Activated CD8-positive, alpha-beta memory T cell treated with anti-CD3 and anti-CD28 coated beads for 24 hours (primary cell): ENCODE data around the gene ACSS1.

ENCODE experiments used
- DNase-seq: peaks from one replicate; pipeline ENCODE4 v3.0.0-alpha.2; 2020

Gene ACSS1

DNA sequence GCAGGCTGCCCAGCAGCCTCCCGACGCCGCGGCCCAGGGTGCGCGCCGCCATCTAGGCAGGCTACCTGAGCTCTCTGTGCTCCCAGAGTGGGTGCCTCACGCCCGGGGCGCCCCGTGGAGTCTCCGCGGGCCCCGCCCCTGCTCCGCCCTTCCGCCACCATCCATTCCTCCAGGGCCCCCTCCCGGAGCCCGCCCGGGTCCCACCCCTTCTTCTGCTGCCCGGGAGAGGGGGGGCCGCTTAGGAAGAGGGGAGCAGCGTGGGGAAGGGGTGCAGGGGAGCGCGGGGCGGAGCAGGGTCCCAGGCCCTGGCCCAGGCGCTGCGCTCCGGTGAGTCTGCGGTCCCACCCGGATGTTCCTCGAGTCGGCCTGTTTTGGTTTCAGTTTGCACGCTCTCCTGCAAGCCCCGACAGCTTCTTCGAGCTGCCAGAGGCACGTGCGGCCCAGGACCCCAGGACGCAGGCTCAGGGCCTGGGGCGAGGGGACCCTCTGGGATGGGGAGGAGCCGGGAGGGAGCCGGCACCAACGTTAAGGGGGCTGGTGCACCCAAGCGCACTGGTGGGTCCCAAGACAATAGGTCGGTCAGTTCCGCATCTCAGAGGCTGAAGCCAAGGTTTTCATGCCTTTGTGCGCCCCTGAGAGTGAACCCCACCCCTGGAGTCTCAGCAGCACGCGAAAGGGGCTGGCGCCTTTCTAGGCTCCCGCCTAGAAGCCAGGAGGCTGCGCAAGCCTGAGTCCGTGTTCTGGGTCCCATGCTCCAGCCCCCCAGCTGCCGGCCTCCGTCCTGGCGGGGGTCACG lies at the start of gene ACSS1:
ACSS1 (minus strand) TSS at position 89 of the 796 bp plus-strand sequence; CDS start at position 52, 37 bp downstream.
- DNase-seq: peak; percentile 89

DNA sequence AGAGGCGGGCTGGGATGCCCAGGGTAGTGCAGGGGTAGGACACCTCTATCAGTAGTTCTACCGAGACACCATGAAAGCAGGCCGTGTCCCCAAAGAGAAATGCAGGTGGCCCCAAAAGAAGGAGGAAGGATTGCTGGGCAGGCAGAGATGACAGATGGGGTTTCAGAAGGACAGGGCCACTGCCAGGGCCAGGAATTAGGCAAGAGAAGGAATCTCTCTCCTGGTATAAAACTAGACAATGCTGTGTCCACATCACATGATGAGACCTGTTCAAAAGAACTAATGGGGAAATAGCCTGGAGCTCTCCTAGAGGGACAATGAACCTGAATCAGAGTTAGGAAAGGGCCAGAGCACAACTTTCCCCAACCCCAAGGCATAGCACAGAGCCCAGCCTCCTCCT lies 45.6 kb upstream of the ACSS1 start:
- no peak for DNase-seq

DNA sequence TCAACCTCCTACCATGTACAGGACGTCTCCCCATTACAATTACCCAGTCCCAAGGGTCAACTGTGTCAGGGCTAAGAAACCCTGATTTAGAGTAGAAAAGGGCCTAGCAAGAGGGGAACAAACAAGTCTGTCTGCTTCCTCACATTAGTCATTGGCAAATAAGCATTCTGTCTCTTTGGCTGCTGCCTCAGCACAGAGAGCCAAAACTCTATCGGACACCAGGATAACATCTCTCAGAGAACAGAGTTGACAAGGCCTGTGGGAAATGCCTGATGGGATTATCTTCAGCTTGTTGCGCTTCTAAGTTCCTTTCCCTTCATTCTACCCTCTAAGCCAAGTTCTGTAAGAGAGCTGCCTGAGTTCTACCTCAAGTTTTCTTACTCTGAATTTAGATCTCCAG lies 43.0 kb upstream of the ACSS1 start:
- no peak for DNase-seq

DNA sequence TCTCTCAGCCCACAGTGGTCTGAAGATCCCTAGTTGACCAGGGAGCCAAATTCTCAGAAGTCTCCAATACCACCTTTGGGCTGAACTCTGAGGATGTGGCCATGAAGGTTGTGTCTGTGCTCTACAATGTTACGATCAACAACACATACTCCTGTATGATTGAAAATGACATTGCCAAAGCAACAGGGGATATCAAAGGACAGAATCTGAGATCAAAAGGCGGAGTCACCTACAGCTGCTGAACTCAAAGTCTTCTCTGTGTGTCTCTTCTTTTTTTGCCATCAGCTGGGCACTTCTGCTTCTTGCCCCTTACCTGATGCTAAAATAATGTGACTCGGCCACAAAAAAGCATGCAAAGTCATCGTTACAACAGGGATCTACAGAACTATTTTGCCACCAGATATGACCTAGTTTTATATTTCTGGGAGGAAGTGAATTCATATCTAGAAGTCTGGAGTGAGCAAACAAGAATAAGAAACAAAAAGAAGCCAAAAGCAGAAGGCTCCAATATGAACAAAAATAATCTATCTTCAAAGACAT lies 41.7 kb upstream of the ACSS1 start:
- DNase-seq: no peak

DNA sequence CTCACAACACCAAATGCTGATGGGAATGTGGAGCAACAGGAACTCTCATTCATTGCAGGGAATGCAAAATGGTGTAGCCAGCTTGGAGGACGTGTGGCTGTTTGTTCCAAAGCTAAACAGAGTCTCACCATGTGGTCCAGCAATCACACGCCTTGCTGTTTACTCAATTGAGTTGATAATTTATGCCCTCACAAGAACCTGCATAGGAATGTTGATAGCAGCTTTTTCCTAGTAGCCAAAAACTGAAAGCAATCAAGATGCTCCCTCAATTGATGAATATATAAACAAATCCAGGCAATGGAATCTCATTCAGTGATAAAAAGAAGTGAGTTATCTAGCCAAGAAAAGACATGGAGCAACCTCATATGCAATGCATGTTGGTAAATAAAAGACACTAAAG lies 39.6 kb upstream of the ACSS1 start:
- no peak for DNase-seq

GRCh38 chr20:25090492-25091429 lies 32.8 kb upstream of the ACSS1 start:
- peak; percentile 79 for DNase-seq

- DNase-seq: peak; percentile 50
These were observed 31.7 kb upstream of the ACSS1 start for GRCh38 chr20:25089662-25090061.

GRCh38 chr20:25089096-25089495 lies 31.2 kb upstream of the ACSS1 start:
- DNase-seq: peak; percentile 35

- no peak for DNase-seq
These were observed 30.3 kb upstream of the ACSS1 start for GRCh38 chr20:25088267-25088666.

- peak; percentile 33 for DNase-seq
These were observed 29.4 kb upstream of the ACSS1 start for GRCh38 chr20:25087186-25087929.

DNA sequence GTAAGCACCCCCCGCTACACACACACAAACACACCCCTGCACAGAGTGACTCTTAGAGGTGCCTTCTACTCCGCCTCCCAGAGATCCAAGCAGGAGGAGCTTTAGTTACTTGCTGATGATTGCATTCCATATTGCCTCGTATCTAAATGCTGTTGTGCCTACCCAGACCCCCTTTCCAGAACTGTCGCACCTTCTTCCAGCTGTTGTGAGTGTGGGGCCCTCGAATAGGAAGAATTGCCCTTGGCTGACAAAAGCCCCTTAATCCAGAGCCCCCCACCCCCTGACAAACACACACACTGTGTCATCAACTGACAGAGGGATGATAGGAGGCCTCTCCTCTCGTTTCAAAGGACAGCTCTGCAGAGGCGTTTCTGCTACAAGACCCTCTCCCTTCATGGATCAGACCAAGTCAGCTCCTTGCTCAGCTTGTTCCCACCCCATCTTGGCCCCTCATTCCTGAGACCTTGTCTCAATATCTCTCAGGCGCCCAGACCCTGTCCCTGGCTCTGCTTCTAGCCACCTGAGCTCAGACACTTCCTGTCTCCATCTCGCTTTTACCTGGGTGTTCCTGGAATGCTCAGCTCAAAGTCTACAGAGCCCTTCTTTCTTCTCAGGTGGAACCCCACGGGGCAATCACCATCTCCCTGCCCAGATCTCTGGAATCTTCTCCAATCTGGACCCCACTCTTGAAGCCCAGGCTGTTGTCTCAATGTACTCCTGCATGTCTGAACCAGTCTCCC lies 28.0 kb upstream of the ACSS1 start:
- peak; percentile 40 for DNase-seq

GRCh38 chr20:25084626-25085187 lies 26.8 kb upstream of the ACSS1 start:
- DNase-seq: no peak

DNA sequence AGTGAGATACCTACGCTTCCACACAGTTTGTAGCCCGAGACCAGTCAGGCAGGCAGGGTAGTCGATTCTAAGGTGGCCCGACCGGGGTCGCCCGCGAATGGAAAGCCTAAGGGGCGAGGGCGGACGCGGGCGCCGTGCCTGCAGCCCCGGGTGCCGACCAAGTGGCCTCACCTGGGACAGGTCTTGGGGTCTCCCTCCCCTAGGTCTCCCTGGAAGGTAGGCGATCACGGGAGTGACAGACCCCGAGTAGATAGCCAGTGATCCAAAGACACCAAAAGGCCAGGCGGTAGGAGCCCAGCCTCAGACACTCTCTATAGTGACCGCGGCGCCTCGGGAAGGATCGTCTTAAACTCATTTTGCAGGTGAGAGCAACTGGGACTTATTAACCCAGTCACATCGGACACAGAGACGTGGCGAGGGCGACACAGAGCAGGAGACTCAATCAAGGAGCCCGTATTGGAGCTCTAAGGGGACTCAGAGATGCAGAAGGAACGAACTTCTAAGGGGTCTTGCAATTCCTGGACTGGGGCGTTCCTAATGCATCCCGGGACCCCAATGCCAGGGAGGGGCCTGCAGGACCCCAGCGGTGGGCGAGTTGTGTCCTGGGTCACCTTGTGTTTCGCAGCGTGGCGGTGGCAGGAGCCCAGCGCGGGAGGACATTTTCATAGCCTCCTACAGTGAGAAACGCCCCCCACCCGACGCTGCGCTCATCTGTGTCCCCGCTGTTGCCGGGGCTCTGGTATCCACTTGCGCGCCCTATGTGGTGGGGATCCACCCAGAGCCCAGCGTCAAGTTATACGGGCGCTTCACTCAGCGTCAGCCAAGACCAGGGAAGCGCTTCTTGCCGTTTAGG lies 26.1 kb upstream of the ACSS1 start:
- peak; percentile 61 for DNase-seq

DNA sequence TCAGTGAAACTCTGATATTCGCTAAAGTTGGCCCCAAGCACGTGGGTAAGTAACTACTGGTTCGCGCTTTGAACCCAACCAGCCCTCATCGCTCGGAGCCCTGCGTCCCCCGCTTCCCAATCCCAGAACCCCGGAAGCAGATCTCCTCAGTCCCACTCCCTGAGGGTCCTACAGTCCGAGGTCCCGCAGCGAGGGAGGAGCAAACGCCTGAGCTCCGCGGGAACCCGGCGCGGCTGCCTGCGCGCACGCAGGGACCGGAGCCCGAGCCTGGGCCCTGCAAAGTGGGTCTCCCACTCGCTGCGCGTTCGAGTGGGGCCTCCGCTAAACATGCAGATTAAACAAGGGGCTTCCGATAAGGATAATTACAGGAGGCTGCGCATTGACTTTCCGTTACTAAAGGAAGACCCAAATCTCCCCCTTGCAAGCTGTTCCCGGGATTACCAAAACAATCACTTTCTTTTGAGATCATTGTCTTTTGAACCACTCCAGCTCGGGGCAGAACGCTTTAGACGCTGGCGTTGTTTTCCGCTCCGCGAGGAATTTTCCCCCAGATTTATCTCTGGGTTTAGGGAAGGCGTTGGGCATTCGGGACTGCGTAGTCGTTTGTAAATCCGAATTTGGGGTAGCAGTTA lies 25.3 kb upstream of the ACSS1 start:
- DNase-seq: peak; percentile 58

DNA sequence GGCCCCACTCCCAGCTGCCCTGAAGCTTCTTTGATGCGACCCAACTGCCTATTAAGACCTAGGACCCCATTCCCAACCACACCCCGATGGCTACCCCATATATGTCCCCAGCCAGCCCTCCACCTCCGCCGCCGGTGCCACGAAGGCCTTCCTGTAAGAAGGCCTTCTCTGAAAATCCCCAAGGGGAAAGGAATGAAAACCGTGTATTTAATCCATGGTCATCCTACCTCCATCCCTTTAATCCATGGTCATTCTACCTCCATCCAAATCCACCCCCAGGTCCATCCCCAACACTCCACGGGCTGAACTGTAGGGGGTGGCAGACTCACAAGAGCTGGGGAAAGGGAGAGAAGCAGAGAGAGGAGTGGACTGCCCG lies 24.5 kb upstream of the ACSS1 start:
- DNase-seq: peak; percentile 53

DNA sequence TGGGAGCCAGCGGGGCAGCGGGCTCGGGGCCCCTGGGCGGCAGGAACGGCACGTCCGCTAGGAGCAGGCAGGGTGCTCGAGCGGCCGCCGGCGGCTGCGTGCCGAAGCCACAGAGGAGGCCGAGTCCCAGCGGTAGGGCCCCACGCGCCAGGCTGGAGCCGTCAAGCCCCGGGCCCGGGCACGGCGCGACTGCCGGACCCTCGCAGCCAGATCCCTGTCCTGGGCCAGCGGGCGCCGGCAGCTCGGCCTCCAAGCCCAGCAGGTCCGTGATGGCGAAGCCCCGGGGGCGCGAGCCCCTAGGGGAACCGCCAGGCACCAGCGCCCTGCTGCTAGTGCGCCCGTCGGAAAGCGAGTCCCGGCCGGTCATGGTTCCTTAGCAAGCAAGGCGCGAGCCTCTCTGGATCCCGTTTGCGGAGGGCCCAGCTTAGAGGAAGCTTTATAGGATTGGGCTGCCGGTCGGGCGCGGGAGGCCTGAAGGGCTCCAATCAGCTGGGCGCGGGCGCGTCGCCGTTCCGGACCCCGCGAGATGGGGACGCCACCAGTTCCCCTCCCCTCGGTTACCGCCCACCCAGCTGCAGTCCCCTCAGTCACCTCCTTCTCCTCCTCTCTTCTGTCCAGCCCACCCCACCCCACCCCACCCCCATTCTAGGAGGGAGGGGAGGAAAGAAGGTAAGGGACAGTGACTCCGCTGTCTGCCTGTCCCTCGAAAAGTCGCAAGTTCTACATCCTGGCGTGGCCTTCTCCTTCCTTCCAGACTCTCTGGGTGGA lies 24.0 kb upstream of the ACSS1 start, which contains the start of gene VSX1:
VSX1 (minus strand) TSS at position 412 of the 768 bp plus-strand sequence; CDS start at position 367, 45 bp downstream.
- peak; percentile 55 for DNase-seq

DNA sequence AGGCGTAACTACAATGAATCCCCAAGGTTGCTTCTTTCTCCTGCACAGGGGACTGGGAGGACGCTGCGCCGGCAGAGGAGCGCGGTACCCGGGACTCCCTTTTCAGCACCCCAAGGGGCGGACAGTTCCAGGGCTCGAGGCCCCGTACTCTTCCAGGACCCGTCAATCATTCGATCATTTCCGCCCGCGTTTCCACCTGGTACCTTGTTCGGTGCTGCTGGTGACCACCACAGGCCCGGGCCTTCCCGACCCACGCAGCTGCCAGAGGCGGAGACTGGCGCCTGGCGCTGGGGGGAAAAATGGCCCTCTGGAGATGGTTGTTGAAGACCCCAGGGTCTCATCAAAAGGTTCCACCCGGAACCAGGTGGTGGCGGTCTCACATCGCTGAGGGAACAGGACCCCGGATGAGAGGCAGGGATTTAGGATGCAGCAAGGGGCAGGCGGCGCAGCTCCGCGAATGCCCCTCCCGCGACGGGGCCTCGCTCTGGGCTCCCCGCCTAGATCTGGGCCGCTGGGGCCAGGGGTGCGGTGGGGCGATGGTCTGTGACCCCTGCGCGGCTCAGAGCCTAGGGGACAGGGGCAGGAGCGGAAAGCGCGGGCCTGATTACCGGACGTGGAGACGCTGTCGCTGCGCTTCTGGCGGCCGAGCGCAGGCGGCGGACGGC lies 23.3 kb upstream of the ACSS1 start:
- peak; percentile 75 for DNase-seq

DNA sequence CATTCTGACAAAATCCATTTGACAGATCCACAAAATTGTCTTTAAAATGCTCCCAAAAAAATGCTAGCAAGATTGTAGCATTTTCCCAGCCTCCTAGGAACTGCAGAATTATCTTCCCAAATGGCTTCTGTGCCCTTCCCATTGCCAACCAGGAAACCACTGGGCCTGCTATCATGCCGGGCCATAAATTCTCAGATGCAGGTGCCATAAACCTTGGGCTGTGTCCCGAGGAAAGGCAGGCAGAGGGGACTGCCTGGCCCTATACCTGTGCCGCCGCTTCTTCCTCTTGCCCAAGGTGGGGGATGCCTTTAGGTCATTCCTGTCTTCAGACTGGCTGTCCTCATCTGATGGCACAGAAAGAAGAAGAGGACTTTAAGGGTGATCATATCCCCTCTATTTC lies 21.2 kb upstream of the ACSS1 start:
- no peak for DNase-seq

- DNase-seq: peak; percentile 21
These were observed 20.7 kb upstream of the ACSS1 start for GRCh38 chr20:25078662-25079061.
